GM18868 (cell line): ENCODE results near the gene SEC14L2.

Experiments
- ATAC-seq: cut with Tn5 transposase; IDR thresholded peaks from one replicate; pipeline ENCODE4 v1.9.1; 2021; ENCODE audit warnings: mild to moderate bottlenecking, moderate library complexity; ENCODE audit not compliant: unreplicated experiment

The SEC14L2 gene

GRCh38 chr22:30404307-30404706, 7.5 kb downstream of the SEC14L2 start:
- no peak for ATAC-seq

GRCh38 chr22:30405731-30406130, 8.9 kb downstream of the SEC14L2 start:
- ATAC-seq: no peak

- ATAC-seq: no peak
These were observed 9.6 kb downstream of the SEC14L2 start for GRCh38 chr22:30406400-30406799.

- no peak for ATAC-seq
These were observed 11.7 kb downstream of the SEC14L2 start for GRCh38 chr22:30408388-30409102.

- ATAC-seq: no peak
These were observed 15.0 kb downstream of the SEC14L2 start for GRCh38 chr22:30411780-30412179.

GRCh38 chr22:30413001-30413400, 16.2 kb downstream of the SEC14L2 start:
- no peak for ATAC-seq

- ATAC-seq: no peak
These were observed 17.1 kb downstream of the SEC14L2 start for GRCh38 chr22:30413745-30414524.

GRCh38 chr22:30414525-30415047, 17.8 kb downstream of the SEC14L2 start:
- ATAC-seq: no peak

- no peak for ATAC-seq
These were observed 19.6 kb downstream of the SEC14L2 start for GRCh38 chr22:30416403-30416802.

GRCh38 chr22:30416837-30417236, 20.0 kb downstream of the SEC14L2 start:
- ATAC-seq: no peak

- ATAC-seq: no peak
These were observed 23.7 kb downstream of the SEC14L2 start for GRCh38 chr22:30420347-30421125.

GRCh38 chr22:30421695-30422480, 25.1 kb downstream of the SEC14L2 start:
- ATAC-seq: no peak

- ATAC-seq: no peak
These were observed 25.9 kb downstream of the SEC14L2 start for GRCh38 chr22:30422481-30423300.

GRCh38 chr22:30423301-30423958, 26.6 kb downstream of the SEC14L2 start:
- ATAC-seq: peak; percentile 12

- peak; percentile 85 for ATAC-seq
These were observed 27.2 kb downstream of the SEC14L2 start for GRCh38 chr22:30423959-30424533.

GRCh38 chr22:30424534-30425326, 27.9 kb downstream of the SEC14L2 start:
- no peak for ATAC-seq

- no peak for ATAC-seq
These were observed 28.5 kb downstream of the SEC14L2 start for GRCh38 chr22:30425327-30425615.
